Measurements from ENCODE around the gene ARID1B.

ARID1B gene

DNA sequence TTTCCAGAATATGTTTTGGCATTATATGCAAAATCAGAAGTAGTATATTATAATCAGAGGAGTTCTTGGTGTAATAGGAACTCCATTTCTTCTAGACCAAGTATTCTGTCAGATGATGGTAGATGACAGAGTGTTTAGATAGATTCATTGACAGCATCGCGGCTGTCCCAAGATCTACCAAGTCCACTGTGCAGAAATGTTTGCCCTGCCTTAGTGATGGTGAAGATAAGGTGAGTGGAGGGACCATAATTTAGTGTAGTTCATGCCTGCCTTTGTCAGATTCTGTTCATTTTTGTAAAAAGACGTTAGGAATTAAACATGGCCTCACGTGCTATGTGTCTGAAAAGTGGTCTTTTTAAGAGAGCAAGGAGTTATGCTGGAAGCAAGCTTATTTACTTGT, 270.1 kb downstream of the ARID1B start:
- H3K4me3 ChIP-seq (ENCODE audit: low read length): no peak overlapping the region
- H3K9me3 ChIP-seq (ENCODE audit: insufficient read depth, low read depth, low read length): no peaks in the 10 kb centered on the region
- WGBS: 94% methylated on average over 4 of the region's 4 CpGs
- H3K27ac ChIP-seq (ENCODE audit: low read depth, low read length): no peak overlapping the region
- peaks cover 18% of the 10 kb centered on the region for H3K4me1 ChIP-seq (ENCODE audit: insufficient read depth, low read length)
- no peaks in the 10 kb centered on the region for H3K27me3 ChIP-seq (ENCODE audit: insufficient read depth, low read length)
- H3K36me3 ChIP-seq (ENCODE audit: insufficient read depth, low read length): no peaks in the 10 kb centered on the region
- no peak overlapping the region for H3K9ac ChIP-seq (ENCODE audit: low read depth, low read length)

DNA sequence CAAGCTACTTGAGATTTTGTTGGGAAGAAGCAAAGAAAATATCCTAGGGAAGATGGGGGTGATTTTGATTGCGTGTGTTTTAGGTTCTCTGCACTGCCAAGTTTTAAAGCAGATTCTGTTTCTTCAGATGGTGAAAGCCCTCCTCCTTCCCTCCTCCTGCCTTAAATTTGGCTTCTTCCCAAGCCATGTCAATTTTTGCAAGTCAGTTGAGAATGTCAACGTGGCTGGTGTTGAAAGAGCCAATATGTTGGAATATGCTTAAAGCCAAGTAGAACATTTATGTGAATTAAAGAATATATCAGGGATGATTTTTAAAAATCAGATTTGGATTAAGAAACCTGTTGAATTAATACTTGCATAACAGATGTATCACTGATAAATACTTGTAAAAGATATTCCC, 270.8 kb downstream of the ARID1B start:
- no peaks in the 10 kb centered on the region for H3K27me3 ChIP-seq (ENCODE audit: insufficient read depth, low read length)
- no peaks in the 10 kb centered on the region for H3K9me3 ChIP-seq (ENCODE audit: insufficient read depth, low read depth, low read length)
- H3K4me1 ChIP-seq (ENCODE audit: insufficient read depth, low read length): peaks cover 18% of the 10 kb centered on the region
- no peak overlapping the region for H3K9ac ChIP-seq (ENCODE audit: low read depth, low read length)
- WGBS: 92% methylated on average over 2 of the region's 2 CpGs
- no peak overlapping the region for H3K27ac ChIP-seq (ENCODE audit: low read depth, low read length)
- H3K4me3 ChIP-seq (ENCODE audit: low read length): no peak overlapping the region
- H3K36me3 ChIP-seq (ENCODE audit: insufficient read depth, low read length): no peaks in the 10 kb centered on the region

DNA sequence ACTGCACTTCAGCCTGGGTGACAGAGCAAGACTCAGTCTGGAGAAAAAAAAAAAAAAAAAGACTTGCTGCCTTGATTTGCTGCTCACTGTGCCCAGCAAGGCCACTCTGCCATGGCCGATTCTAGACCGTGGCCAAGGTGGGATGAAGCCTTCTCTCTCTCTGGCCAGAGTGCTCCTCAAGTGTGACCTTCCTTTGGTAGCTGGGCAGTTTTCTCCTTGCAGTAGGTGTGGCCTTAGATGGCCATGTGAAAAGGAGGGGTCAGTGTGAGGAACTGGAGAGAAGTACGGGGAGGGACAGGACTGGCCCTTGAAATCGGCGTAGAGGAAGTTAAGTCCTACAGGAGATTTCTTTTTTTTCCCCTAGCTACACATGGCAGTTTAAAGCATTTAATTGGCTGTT, 272.0 kb downstream of the ARID1B start:
- no peaks in the 10 kb centered on the region for H3K27me3 ChIP-seq (ENCODE audit: insufficient read depth, low read length)
- 83% methylated on average over 5 of the region's 5 CpGs for WGBS
- no peak overlapping the region for H3K4me3 ChIP-seq (ENCODE audit: low read length)
- no peak overlapping the region for H3K27ac ChIP-seq (ENCODE audit: low read depth, low read length)
- no peaks in the 10 kb centered on the region for H3K9me3 ChIP-seq (ENCODE audit: insufficient read depth, low read depth, low read length)
- H3K36me3 ChIP-seq (ENCODE audit: insufficient read depth, low read length): no peaks in the 10 kb centered on the region
- H3K4me1 ChIP-seq (ENCODE audit: insufficient read depth, low read length): peaks cover 18% of the 10 kb centered on the region
- H3K9ac ChIP-seq (ENCODE audit: low read depth, low read length): no peak overlapping the region

DNA sequence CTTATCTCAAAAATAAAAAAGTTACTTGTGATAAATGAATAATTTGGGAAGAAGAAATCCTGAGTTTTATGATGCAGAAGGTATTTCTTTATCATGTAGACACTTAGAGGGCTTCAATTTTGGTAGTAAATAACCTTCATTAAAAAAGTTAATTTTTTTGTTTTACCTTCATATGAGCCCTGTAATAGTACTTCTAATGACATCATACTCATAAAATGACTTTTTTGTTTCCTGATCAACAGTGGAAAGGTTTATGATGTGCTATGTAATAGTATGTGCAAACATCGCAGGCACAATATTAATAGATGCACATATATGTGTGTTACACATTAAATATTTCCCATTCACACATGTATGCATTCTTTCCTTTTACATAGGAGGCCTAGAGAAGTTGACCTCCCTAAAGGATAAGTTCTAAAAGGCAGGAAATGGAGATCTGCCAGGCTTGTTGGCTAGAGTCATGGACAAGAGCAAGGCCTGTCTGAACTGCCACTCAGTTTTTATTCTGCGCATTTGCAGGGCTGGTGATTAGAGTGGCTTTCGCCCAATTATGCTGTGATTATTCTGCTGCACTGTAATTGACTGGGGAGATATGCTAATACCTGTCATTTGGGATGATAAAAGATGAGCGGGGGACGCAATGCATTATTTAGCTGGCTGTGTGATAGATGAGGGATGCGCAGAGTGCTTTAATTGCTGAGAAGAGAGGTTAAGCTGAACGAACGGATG, 273.5 kb downstream of the ARID1B start:
- Histone ChIP-seq H3K9ac (ENCODE audit: low read depth, low read length) (no peak overlapping the region), H3K36me3 (ENCODE audit: insufficient read depth, low read length) (no peaks in the 10 kb centered on the region; the same call in 1 of the 2 replicates), H3K27me3 (ENCODE audit: insufficient read depth, low read length) (no peaks in the 10 kb centered on the region), H3K4me3 (ENCODE audit: low read length) (no peak overlapping the region), H3K27ac (ENCODE audit: low read depth, low read length) (no peak overlapping the region), H3K4me1 (ENCODE audit: insufficient read depth, low read length) (peaks cover 13% of the 10 kb centered on the region), H3K9me3 (ENCODE audit: insufficient read depth, low read depth, low read length) (0 out of 2 replicates have a peak, but pooled peaks cover 1% of the 10 kb centered on the region)
- WGBS: 95% methylated on average over 7 of the region's 8 CpGs

DNA sequence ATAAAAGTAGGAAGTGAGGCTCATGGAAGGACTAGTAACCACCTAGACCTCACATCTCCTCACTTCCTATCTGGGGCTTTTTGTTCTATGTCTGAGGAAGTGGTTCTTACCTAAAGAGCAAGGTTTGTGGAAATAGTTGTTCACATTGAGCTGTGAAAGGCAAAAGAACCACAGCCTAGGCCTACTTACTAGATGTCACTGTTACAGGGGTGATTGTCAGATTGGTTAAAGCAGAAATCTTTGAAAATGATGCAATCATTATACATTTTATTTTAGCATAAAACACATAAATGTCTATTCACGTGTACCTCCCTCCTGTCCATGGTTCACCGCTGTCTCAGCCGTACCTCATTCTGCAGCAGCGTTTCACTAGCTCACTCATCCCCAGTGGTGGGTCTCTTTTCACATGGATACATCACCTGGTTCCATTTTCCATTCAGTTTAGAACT, 277.4 kb downstream of the ARID1B start:
- 0 out of 2 replicates have a peak, but pooled peaks cover 3% of the 10 kb centered on the region for H3K9me3 ChIP-seq (ENCODE audit: insufficient read depth, low read depth, low read length)
- H3K9ac ChIP-seq (ENCODE audit: low read depth, low read length): no peak overlapping the region
- H3K27me3 ChIP-seq (ENCODE audit: insufficient read depth, low read length): no peaks in the 10 kb centered on the region
- H3K36me3 ChIP-seq (ENCODE audit: insufficient read depth, low read length): no peaks in the 10 kb centered on the region; the same call in 1 of the 2 replicates
- peaks cover 18% of the 10 kb centered on the region for H3K4me1 ChIP-seq (ENCODE audit: insufficient read depth, low read length)
- no peak overlapping the region for H3K4me3 ChIP-seq (ENCODE audit: low read length)
- H3K27ac ChIP-seq (ENCODE audit: low read depth, low read length): no peak overlapping the region
- WGBS: 97% methylated on average over 4 of the region's 4 CpGs

DNA sequence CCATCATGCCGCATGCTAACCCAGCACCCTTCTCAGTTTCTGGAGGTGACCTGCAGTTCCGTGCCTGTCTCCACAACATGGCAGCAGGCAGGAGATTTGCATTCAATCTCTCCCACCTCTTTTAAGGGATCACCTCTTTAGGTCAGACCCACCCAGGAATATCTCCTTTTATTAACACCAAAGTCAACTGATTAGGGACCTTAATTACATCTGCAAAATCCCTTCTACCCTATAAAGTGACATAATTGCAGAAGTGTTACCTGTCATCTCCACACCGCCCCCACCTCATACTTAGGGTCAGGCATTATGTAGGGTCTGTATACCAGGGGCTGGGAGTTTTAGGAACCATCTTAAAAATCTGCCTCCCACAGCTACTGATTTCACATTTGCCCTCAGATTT, 278.7 kb downstream of the ARID1B start:
- Histone ChIP-seq H3K4me1 (ENCODE audit: insufficient read depth, low read length) (peaks cover 27% of the 10 kb centered on the region), H3K9me3 (ENCODE audit: insufficient read depth, low read depth, low read length) (0 out of 2 replicates have a peak, but pooled peaks cover 3% of the 10 kb centered on the region), H3K27ac (ENCODE audit: low read depth, low read length) (no peak overlapping the region), H3K36me3 (ENCODE audit: insufficient read depth, low read length) (no peaks in the 10 kb centered on the region; the same call in 1 of the 2 replicates), H3K27me3 (ENCODE audit: insufficient read depth, low read length) (no peaks in the 10 kb centered on the region), H3K9ac (ENCODE audit: low read depth, low read length) (no peak overlapping the region), H3K4me3 (ENCODE audit: low read length) (no peak overlapping the region)
- 97% methylated on average over 3 of the region's 3 CpGs for WGBS

DNA sequence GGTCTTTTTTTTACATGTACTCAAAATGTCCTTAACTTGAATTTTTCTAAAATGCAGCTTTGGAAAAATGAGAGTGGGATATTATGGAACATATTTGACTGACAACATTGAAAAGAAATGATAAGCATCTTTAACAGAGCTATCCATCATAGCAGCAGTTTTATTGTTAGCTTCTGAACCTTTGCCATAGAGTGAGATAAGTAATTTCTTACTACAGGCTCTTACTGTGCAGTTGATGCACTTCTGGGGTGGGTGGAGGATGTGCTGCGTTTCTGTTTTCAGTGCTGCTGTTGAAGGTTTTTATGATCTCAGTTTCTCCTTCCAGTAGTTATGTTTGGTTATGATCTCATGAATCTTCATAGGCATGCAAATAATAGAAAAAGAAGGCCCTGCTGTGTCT, 279.1 kb downstream of the ARID1B start:
- H3K4me3 ChIP-seq (ENCODE audit: low read length): no peak overlapping the region
- H3K27ac ChIP-seq (ENCODE audit: low read depth, low read length): no peak overlapping the region
- H3K9me3 ChIP-seq (ENCODE audit: insufficient read depth, low read depth, low read length): 0 out of 2 replicates have a peak, but pooled peaks cover 3% of the 10 kb centered on the region
- H3K27me3 ChIP-seq (ENCODE audit: insufficient read depth, low read length): no peaks in the 10 kb centered on the region
- H3K4me1 ChIP-seq (ENCODE audit: insufficient read depth, low read length): peaks cover 27% of the 10 kb centered on the region
- no peaks in the 10 kb centered on the region; the same call in 1 of the 2 replicates for H3K36me3 ChIP-seq (ENCODE audit: insufficient read depth, low read length)
- WGBS: 90% methylated on average over 1 of the region's 1 CpG
- no peak overlapping the region for H3K9ac ChIP-seq (ENCODE audit: low read depth, low read length)

DNA sequence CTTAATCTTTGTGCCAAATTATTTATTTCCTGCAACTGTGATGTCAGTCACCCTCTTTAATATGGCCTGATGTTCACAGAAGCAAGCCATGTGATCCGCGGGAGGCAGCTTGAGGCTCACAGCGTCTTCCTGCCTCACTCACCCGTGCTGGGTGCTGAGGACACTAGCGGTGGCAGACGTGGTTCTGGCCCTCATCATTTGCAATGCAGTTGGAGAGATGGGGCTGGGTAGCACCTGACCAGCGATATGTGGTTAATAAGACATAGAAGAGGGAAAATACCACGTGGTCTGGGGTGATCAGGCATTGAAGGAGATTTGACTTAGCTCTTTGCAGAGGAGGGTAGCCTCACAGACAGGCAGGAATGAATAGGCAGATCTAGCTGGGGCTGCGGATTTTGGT, 281.4 kb downstream of the ARID1B start:
- Histone ChIP-seq H3K4me3 (ENCODE audit: low read length) (no peak overlapping the region), H3K36me3 (ENCODE audit: insufficient read depth, low read length) (no peaks in the 10 kb centered on the region; the same call in 1 of the 2 replicates), H3K27me3 (ENCODE audit: insufficient read depth, low read length) (no peaks in the 10 kb centered on the region), H3K27ac (ENCODE audit: low read depth, low read length) (no peak overlapping the region), H3K4me1 (ENCODE audit: insufficient read depth, low read length) (peaks cover 37% of the 10 kb centered on the region), H3K9ac (ENCODE audit: low read depth, low read length) (no peak overlapping the region), H3K9me3 (ENCODE audit: insufficient read depth, low read depth, low read length) (0 out of 2 replicates have a peak, but pooled peaks cover 3% of the 10 kb centered on the region)
- WGBS: 85% methylated on average over 9 of the region's 9 CpGs

DNA sequence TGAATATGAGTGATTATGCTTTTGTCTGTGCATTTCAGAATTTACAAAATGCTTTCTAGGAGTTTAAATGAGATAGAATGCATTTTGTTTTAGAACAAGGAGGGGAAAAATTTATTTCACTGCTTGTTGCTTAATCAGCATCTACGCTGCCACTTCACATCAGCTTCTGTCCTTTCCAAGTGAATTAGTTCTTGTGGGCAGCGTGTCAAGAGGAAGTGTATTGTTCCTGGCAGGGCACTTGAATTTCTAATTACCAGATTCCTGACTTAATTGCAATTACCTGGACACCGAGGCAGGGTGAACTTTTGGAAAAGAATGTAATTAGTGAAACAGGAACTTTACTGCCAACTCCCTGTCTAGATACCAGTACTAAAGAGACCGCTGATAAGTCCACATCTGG, 282.6 kb downstream of the ARID1B start:
- no peaks in the 10 kb centered on the region for H3K27me3 ChIP-seq (ENCODE audit: insufficient read depth, low read length)
- H3K36me3 ChIP-seq (ENCODE audit: insufficient read depth, low read length): no peaks in the 10 kb centered on the region; the same call in 1 of the 2 replicates
- peaks cover 40% of the 10 kb centered on the region for H3K4me1 ChIP-seq (ENCODE audit: insufficient read depth, low read length)
- H3K27ac ChIP-seq (ENCODE audit: low read depth, low read length): no peak overlapping the region
- 93% methylated on average over 3 of the region's 4 CpGs for WGBS
- no peak overlapping the region for H3K9ac ChIP-seq (ENCODE audit: low read depth, low read length)
- 0 out of 2 replicates have a peak, but pooled peaks cover 3% of the 10 kb centered on the region for H3K9me3 ChIP-seq (ENCODE audit: insufficient read depth, low read depth, low read length)
- no peak overlapping the region for H3K4me3 ChIP-seq (ENCODE audit: low read length)

DNA sequence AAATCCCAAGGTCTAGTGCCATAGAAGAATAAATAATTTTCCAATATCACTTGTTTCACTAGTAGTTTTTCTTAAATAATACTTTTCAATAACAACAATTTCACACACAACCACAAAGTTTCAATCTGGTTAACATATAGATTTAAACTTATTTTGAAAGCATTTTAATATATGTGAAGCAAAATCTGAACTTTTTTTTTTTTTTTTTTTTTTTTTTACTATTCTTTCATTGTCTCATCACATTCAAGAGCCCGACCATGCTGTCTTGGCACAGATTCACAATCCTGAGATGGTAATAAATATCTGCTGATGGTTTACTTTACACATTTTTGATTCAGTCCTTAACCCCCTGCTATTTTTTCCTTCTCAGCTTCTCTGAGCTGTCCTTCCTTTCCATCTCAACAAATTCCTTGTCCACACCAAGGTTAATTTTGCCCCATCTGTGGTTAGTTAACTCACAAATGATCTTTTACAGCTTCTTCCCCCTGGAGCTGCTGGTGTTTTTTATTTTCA, 283.3 kb downstream of the ARID1B start:
- H3K9ac ChIP-seq (ENCODE audit: low read depth, low read length): no peak overlapping the region
- no peak overlapping the region for H3K27ac ChIP-seq (ENCODE audit: low read depth, low read length)
- peaks cover 40% of the 10 kb centered on the region for H3K4me1 ChIP-seq (ENCODE audit: insufficient read depth, low read length)
- no peaks in the 10 kb centered on the region for H3K36me3 ChIP-seq (ENCODE audit: insufficient read depth, low read length)
- no peaks in the 10 kb centered on the region for H3K27me3 ChIP-seq (ENCODE audit: insufficient read depth, low read length)
- H3K9me3 ChIP-seq (ENCODE audit: insufficient read depth, low read depth, low read length): 0 out of 2 replicates have a peak, but pooled peaks cover 3% of the 10 kb centered on the region
- no CpG with 5 or more reads among the region's 1 CpG for WGBS
- H3K4me3 ChIP-seq (ENCODE audit: low read length): no peak overlapping the region

DNA sequence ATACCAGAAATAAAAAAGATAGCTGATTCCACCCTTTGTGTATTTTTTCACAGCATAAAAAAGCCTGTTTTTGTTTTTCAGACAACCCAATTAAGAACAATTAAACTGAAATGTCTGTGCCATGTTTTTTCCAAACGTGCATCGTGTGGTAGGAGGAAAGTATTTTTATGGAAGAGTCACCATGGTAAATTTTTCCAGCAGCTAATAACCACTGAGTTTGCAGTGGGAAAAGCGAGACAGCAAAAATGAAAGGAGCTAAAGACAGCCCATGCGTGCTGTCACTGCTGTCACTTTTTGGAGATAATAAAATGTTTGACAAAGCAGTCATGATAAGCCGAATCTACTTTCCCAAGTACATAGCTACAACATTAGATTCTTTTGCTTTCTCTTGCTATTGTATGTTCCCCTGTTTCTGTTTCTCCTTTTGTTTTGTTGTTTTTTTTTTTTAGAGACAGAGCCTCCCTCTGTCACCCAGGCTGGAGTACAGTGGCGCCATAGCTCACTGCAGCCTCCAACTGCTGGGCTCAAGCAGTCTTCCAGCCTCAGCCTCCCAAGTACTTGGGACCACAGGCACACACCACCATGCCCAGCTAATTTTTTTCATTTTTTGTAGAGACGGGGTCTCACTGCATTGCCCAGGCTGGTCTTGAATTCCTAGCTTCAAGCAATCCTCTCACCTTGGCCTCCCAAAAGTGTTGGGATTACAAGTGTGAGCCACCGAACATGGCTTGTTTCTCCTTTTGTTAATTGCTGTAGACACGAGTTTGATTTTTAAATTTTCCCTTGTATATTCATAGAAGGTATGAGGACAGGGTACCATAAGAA, 284.8 kb downstream of the ARID1B start:
- no peak overlapping the region for H3K9ac ChIP-seq (ENCODE audit: low read depth, low read length)
- no peaks in the 10 kb centered on the region for H3K27me3 ChIP-seq (ENCODE audit: insufficient read depth, low read length)
- peaks cover 46% of the 10 kb centered on the region for H3K4me1 ChIP-seq (ENCODE audit: insufficient read depth, low read length)
- 94% methylated on average over 9 of the region's 9 CpGs for WGBS
- no peaks in the 10 kb centered on the region for H3K36me3 ChIP-seq (ENCODE audit: insufficient read depth, low read length)
- H3K4me3 ChIP-seq (ENCODE audit: low read length): no peak overlapping the region
- H3K27ac ChIP-seq (ENCODE audit: low read depth, low read length): no peak overlapping the region
- H3K9me3 ChIP-seq (ENCODE audit: insufficient read depth, low read depth, low read length): no peaks in the 10 kb centered on the region

All from HUES64 (cell line).